Keratinocyte (primary cell): ENCODE results near the gene GZMH. TPM values are rescaled to one million over a fixed set of nuclear protein-coding genes. Genes with fewer than 3 reads are reported as not detected.

Experiments used
- DNase-seq: peaks from one replicate; pipeline ENCODE4 v3.0.0-alpha.2; 2011; ENCODE audit warnings: low read depth, missing footprints, low spot score
- FAIRE-seq: peaks from 2 replicates; lab custom pipeline; 2011; peaks lifted over from hg19 to GRCh38; lab: Jason Lieb, UNC
- H2AFZ ChIP-seq: 2 replicates; pipeline ENCODE4 v1.6.0; 2012; ENCODE audit warnings: low read length, control low read depth, inconsistent platforms; ENCODE audit not compliant: control insufficient read depth
- H3K27ac ChIP-seq: 2 replicates; pipeline ENCODE4 v1.5.1; 2011; ENCODE audit warnings: low read length; ENCODE audit not compliant: control insufficient read depth, insufficient read depth
- H3K27me3 ChIP-seq: 3 replicates; pipeline ENCODE4 v1.6.0; 2011; ENCODE audit warnings: low read length; ENCODE audit not compliant: control insufficient read depth, insufficient read depth; ENCODE audit errors: extremely low read depth
- H3K36me3 ChIP-seq, 2 experiments: 2 replicates in 1 of 2; 3 replicates in 1 of 2; pipeline ENCODE4 v1.5.1; 2011; ENCODE audit warnings: low read length in 2 of 2, mild to moderate bottlenecking in 1 of 2; ENCODE audit not compliant: control insufficient read depth in 2 of 2, insufficient read depth in 2 of 2; ENCODE audit errors: extremely low read depth in 1 of 2
- H3K4me1 ChIP-seq: 3 replicates; pipeline ENCODE4 v1.5.1; 2011; ENCODE audit warnings: low read length; ENCODE audit not compliant: control insufficient read depth, insufficient read depth; ENCODE audit errors: extremely low read depth
- H3K4me2 ChIP-seq: 3 replicates; pipeline ENCODE4 v1.6.0; 2011; ENCODE audit warnings: low read depth, low read length; ENCODE audit not compliant: control insufficient read depth, insufficient read depth; ENCODE audit errors: extremely low read depth
- H3K4me3 ChIP-seq, 3 experiments: fragments of 200-600 bp in 1 of 3; sonication (generic) in 1 of 3; 2 replicates in 2 of 3; 3 replicates in 1 of 3; pipeline ENCODE4 v1.5.1; 2011 to 2016; ENCODE audit warnings: low read length in 3 of 3, mild to moderate bottlenecking in 3 of 3, control low read depth in 2 of 3, inconsistent platforms in 1 of 3, low read depth in 1 of 3, mixed read lengths in 1 of 3, mixed run types in 1 of 3, moderate library complexity in 1 of 3; ENCODE audit not compliant: control insufficient read depth in 2 of 3, insufficient read depth in 2 of 3; ENCODE audit errors: extremely low read depth in 1 of 3
- H3K79me2 ChIP-seq: 2 replicates; pipeline ENCODE4 v1.6.0; 2012; ENCODE audit warnings: low read length; ENCODE audit not compliant: control insufficient read depth, insufficient read depth
- H3K9ac ChIP-seq: 3 replicates; pipeline ENCODE4 v1.6.0; 2011; ENCODE audit warnings: low read length; ENCODE audit not compliant: control insufficient read depth, insufficient read depth; ENCODE audit errors: extremely low read depth
- H3K9me1 ChIP-seq: 3 replicates; pipeline ENCODE4 v1.6.0; 2011; ENCODE audit warnings: low read length; ENCODE audit not compliant: control insufficient read depth, insufficient read depth; ENCODE audit errors: extremely low read depth
- H3K9me3 ChIP-seq: 2 replicates; pipeline ENCODE4 v1.5.1; 2012; ENCODE audit warnings: low read depth, low read length; ENCODE audit not compliant: control insufficient read depth
- H4K20me1 ChIP-seq: 3 replicates; pipeline ENCODE4 v1.6.0; 2011; ENCODE audit warnings: low read length; ENCODE audit not compliant: control insufficient read depth, insufficient read depth; ENCODE audit errors: extremely low read depth
- EZH2 ChIP-seq: IDR thresholded peaks from one replicate; pipeline ENCODE4 v1.6.1; 2012; ENCODE audit warnings: inconsistent platforms, mild to moderate bottlenecking, low read length, moderate library complexity
- dilution Hi-C: fragments of 300-500 bp; cut with MboI; formaldehyde crosslinking; loops from one replicate; pipeline ENCODE4 v1.7.0; 2020; ENCODE audit warnings: low sequenced_read_pairs; ENCODE audit not compliant: extremely low pct_ligation_motif_present
- polyA plus RNA-seq, 5 experiments: library from polyadenylated mRNA; depleted of rRNA in 3 of 5; stranded (reverse) in 3 of 5; stranded (forward) in 1 of 5; unstranded in 1 of 5; fragments of >200 nt; gene quantifications; 1 replicate in 1 of 5; 2 replicates in 3 of 5; 3 replicates in 1 of 5; pipeline versions ENCODE4 v1.2.1 to v1.2.3, GENCODE V29; 2011 to 2012; ENCODE audit warnings: missing spikeins in 2 of 5, low read depth in 1 of 5, low replicate concordance in 1 of 5
- TF ChIP-seq, protein P1 (sequence below), 3 experiments: IDR thresholded peaks in 1 of 3; conservative IDR thresholded peaks in 1 of 3; optimal IDR thresholded peaks in 1 of 3; 2 replicates in 2 of 3; 3 replicates in 1 of 3; pipeline versions ENCODE3 to v1.5.1; 2011; ENCODE audit warnings: low read length in 3 of 3, mild to moderate bottlenecking in 3 of 3, moderate library complexity in 2 of 3, control low read depth in 1 of 3, inconsistent platforms in 1 of 3; ENCODE audit not compliant: insufficient read depth in 2 of 3; ENCODE audit errors: extremely low read depth in 1 of 3

Gene GZMH
- polyA plus RNA-seq, 1 donor (not counting 4 experiments of a cell fraction or from before 2014, with no cell fraction given): not detected

- Histone ChIP-seq H3K36me3 (no peaks in the 10 kb centered on the region), H3K27me3 (no peaks in the 10 kb centered on the region), H2AFZ (no peak within 1 kb of the TSS), H3K4me2 (no peak within 1 kb of the TSS), H3K4me3 (no peak within 1 kb of the TSS), H3K4me1 (no peaks in the 10 kb centered on the region), H3K9ac (no peak within 1 kb of the TSS), H3K9me1 (no peaks in the 10 kb centered on the region), H3K27ac (no peak within 1 kb of the TSS), H3K9me3 (no peaks in the 10 kb centered on the region), H3K79me2 (no peaks in the 10 kb centered on the region), H4K20me1 (no peaks in the 10 kb centered on the region)
- no peak for DNase-seq
- FAIRE-seq: no peak
- TF ChIP-seq, protein P1, sequence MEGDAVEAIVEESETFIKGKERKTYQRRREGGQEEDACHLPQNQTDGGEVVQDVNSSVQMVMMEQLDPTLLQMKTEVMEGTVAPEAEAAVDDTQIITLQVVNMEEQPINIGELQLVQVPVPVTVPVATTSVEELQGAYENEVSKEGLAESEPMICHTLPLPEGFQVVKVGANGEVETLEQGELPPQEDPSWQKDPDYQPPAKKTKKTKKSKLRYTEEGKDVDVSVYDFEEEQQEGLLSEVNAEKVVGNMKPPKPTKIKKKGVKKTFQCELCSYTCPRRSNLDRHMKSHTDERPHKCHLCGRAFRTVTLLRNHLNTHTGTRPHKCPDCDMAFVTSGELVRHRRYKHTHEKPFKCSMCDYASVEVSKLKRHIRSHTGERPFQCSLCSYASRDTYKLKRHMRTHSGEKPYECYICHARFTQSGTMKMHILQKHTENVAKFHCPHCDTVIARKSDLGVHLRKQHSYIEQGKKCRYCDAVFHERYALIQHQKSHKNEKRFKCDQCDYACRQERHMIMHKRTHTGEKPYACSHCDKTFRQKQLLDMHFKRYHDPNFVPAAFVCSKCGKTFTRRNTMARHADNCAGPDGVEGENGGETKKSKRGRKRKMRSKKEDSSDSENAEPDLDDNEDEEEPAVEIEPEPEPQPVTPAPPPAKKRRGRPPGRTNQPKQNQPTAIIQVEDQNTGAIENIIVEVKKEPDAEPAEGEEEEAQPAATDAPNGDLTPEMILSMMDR (optimal IDR thresholded peaks at IDR 0.05 in 1 of 3, IDR thresholded peaks at IDR 0.05 in 1 of 3, conservative IDR thresholded peaks at IDR 0.05 in 1 of 3; ENCODE audit: extremely low read depth in 1 of 3, insufficient read depth in 2 of 3, low read length in 3 of 3): no peak
- TF ChIP-seq EZH2: no peak
- dilution Hi-C loops: no loop called here
These were observed 33.3 kb downstream of the GZMH start, which contains the start of gene CTSG for GRCh38 chr14:24576182-24576581. TSS of gene CTSG (minus strand) at chr14:24576250. CDS start at chr14:24576223, 27 bp downstream.

- Histone ChIP-seq H3K27ac (no peak overlapping the region), H3K4me3 (no peak overlapping the region)
- FAIRE-seq: no peak
These were observed 35.2 kb downstream of the GZMH start for GRCh38 chr14:24574206-24574774.

More at GRCh38 chr14:24574206-24574774, 35.2 kb downstream of the GZMH start:
- no peaks in the 10 kb centered on the region for H3K36me3 ChIP-seq
- no peaks in the 10 kb centered on the region for H3K9me1 ChIP-seq
- no peak overlapping the region for H2AFZ ChIP-seq
- H3K79me2 ChIP-seq: no peaks in the 10 kb centered on the region
- TF ChIP-seq, protein P1 (optimal IDR thresholded peaks at IDR 0.05 in 1 of 3, IDR thresholded peaks at IDR 0.05 in 1 of 3, conservative IDR thresholded peaks at IDR 0.05 in 1 of 3; ENCODE audit: extremely low read depth in 1 of 3, insufficient read depth in 2 of 3, low read length in 3 of 3): no peak
- no peak for TF ChIP-seq EZH2
- no peaks in the 10 kb centered on the region for H3K4me1 ChIP-seq
- no peak overlapping the region for H3K9ac ChIP-seq
- no peaks in the 10 kb centered on the region for H4K20me1 ChIP-seq
- dilution Hi-C loops: no loop called here
- no peaks in the 10 kb centered on the region for H3K27me3 ChIP-seq
- DNase-seq: no peak
- no peak overlapping the region for H3K4me2 ChIP-seq
- no peaks in the 10 kb centered on the region for H3K9me3 ChIP-seq
